ENCODE data around the gene COX7B2.

The COX7B2 gene, protein sequence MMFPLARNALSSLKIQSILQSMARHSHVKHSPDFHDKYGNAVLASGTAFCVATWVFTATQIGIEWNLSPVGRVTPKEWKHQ

DNA sequence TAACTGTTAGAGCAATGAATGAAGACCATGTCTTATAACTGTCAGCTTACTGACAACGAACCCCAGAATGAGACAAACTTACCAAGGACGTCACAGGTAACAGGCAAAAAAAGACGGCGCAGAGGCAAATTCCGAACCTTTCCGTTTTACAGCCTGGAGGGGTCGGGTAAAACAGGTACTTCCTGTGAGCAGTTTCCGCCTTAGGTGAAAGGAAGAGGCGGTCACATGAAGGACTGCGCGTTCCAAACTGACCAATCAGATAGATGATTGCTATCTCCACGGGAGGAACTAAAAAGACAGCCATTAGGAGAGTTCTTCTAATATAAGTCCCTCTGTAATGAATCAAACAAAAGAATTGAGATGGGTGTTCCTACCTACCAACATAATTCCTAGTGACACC is at the start of gene COX7B2:
Gene COX7B2, minus strand, starts transcription at position 168 of the 400 bp plus-strand sequence. CDS start 174,053 bp downstream, outside the sequence.
- H2AFZ ChIP-seq: no peak within 1 kb of the TSS
- H3K79me2 ChIP-seq: no peaks in the 10 kb centered on the region
- no peaks in the 10 kb centered on the region for H3K27me3 ChIP-seq (ENCODE audit: control insufficient read depth, insufficient read depth, low read length)
- no peaks in the 10 kb centered on the region for H3K36me3 ChIP-seq (ENCODE audit: control insufficient read depth, insufficient read depth, low read length)
- H3K9me3 ChIP-seq (ENCODE audit: control insufficient read depth, low read length): no peaks in the 10 kb centered on the region
- no peak within 1 kb of the TSS for H3K4me2 ChIP-seq (ENCODE audit: low read length)
- no peaks in the 10 kb centered on the region for H3K4me1 ChIP-seq
- TF ChIP-seq, protein P1, sequence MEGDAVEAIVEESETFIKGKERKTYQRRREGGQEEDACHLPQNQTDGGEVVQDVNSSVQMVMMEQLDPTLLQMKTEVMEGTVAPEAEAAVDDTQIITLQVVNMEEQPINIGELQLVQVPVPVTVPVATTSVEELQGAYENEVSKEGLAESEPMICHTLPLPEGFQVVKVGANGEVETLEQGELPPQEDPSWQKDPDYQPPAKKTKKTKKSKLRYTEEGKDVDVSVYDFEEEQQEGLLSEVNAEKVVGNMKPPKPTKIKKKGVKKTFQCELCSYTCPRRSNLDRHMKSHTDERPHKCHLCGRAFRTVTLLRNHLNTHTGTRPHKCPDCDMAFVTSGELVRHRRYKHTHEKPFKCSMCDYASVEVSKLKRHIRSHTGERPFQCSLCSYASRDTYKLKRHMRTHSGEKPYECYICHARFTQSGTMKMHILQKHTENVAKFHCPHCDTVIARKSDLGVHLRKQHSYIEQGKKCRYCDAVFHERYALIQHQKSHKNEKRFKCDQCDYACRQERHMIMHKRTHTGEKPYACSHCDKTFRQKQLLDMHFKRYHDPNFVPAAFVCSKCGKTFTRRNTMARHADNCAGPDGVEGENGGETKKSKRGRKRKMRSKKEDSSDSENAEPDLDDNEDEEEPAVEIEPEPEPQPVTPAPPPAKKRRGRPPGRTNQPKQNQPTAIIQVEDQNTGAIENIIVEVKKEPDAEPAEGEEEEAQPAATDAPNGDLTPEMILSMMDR (IDR thresholded peaks at IDR 0.05): no peak
- no peak within 1 kb of the TSS for H3K4me3 ChIP-seq (ENCODE audit: low read depth, low read length)
- no peak within 1 kb of the TSS for H3K9ac ChIP-seq
- no peak within 1 kb of the TSS for H3K27ac ChIP-seq

DNA sequence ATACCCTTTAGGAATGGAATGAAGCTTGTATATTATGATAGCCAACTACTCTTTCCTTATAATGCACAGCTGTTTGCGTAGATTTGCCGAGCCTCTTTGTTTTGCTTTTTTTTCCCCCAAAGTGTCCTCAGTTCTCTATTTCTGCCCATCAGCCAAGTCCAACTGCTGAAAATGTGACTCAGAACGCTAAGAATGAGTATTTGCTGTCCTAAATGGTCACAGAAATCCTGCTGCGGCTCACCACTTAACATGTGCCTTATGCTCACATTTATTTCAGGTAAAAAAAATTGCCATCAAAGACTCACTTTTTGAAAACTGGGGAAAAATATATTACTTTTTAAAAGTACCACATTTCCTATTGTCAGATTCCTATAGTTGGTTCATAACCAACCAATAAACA is 47.4 kb upstream of the COX7B2 start:
- Histone ChIP-seq H3K27ac (no peak overlapping the region), H3K79me2 (no peaks in the 10 kb centered on the region), H3K36me3 (ENCODE audit: control insufficient read depth, insufficient read depth, low read length) (no peaks in the 10 kb centered on the region), H3K4me2 (ENCODE audit: low read length) (no peak overlapping the region), H3K4me3 (ENCODE audit: low read depth, low read length) (no peak overlapping the region), H3K9ac (no peak overlapping the region), H3K4me1 (no peaks in the 10 kb centered on the region), H3K9me3 (ENCODE audit: control insufficient read depth, low read length) (no peaks in the 10 kb centered on the region), H2AFZ (no peak overlapping the region), H3K27me3 (ENCODE audit: control insufficient read depth, insufficient read depth, low read length) (no peaks in the 10 kb centered on the region)
- TF ChIP-seq, protein P1 (IDR thresholded peaks at IDR 0.05): no peak

DNA sequence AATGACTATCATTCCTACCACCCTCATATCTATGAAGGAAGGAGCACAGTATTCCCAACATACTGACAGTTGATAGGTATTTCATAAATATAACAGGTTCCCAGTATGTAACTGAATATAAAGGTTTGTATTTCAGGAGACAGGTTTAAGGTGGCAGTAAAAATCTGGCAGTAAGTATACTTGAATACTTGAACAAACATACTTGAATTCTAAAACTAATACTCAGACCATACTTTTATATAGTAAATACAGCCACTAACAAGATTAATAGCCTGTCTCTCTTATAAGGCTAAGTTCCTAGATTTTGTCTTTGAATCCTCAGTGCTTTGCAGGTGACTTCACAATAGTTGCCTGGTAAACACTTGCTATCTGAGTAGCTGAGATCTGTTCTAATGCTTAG is 46.6 kb upstream of the COX7B2 start:
- no peaks in the 10 kb centered on the region for H3K79me2 ChIP-seq
- H3K27me3 ChIP-seq (ENCODE audit: control insufficient read depth, insufficient read depth, low read length): no peaks in the 10 kb centered on the region

DNA sequence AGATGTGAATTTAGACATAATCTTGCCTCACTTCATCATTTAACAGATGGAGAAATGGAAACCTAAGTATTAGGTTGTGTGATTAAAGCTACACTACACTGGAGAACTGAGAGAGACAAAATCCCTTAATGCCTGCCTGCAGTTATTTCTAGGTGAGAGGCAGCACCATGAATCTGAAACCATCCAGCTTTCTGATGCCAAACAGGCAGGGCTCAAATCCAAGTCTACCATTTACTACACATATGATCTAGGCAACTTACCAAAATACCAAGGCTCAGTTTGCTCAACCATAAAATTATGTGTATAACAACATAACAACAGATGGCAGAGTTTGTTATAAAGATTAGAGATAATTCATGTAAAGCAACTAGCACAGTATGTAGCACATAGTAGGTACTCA is 45.6 kb upstream of the COX7B2 start:
- Histone ChIP-seq H3K4me3 (ENCODE audit: low read depth, low read length) (no peak overlapping the region), H3K4me2 (ENCODE audit: low read length) (no peak overlapping the region), H3K36me3 (ENCODE audit: control insufficient read depth, insufficient read depth, low read length) (no peaks in the 10 kb centered on the region), H3K9ac (no peak overlapping the region), H3K79me2 (no peaks in the 10 kb centered on the region), H3K27ac (no peak overlapping the region), H3K4me1 (no peaks in the 10 kb centered on the region), H3K27me3 (ENCODE audit: control insufficient read depth, insufficient read depth, low read length) (no peaks in the 10 kb centered on the region), H3K9me3 (ENCODE audit: control insufficient read depth, low read length) (no peaks in the 10 kb centered on the region), H2AFZ (no peak overlapping the region)
- TF ChIP-seq, protein P1 (IDR thresholded peaks at IDR 0.05): no peak

More for the DNA sequence above, 46.6 kb upstream of the COX7B2 start:
- Histone ChIP-seq H3K9me3 (ENCODE audit: control insufficient read depth, low read length) (no peaks in the 10 kb centered on the region), H2AFZ (no peak overlapping the region), H3K9ac (no peak overlapping the region), H3K27ac (no peak overlapping the region), H3K4me2 (ENCODE audit: low read length) (no peak overlapping the region), H3K4me3 (ENCODE audit: low read depth, low read length) (no peak overlapping the region), H3K36me3 (ENCODE audit: control insufficient read depth, insufficient read depth, low read length) (no peaks in the 10 kb centered on the region), H3K4me1 (no peaks in the 10 kb centered on the region)
- TF ChIP-seq, protein P1 (IDR thresholded peaks at IDR 0.05): no peak

DNA sequence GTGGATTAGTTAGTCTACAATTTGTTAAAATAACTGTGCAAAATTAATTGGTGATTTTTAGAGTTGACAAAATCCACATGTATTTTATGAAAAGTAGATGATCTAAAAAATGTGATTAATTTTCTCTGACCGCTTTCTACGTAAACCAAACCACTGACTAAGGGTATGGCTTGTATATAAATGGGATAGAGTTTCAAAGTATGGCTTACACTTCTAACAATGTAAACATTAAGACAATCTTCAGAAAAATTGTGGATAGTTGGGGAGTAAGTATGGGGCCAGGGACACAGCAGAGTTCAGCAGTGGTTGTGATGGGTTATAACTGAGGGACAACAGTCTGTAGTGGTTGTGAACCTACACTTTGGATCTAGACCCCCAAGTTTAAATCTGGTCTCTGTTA is 44.5 kb upstream of the COX7B2 start:
- Histone ChIP-seq H3K79me2 (no peaks in the 10 kb centered on the region), H3K4me2 (ENCODE audit: low read length) (no peak overlapping the region), H3K27ac (no peak overlapping the region), H2AFZ (no peak overlapping the region), H3K4me3 (ENCODE audit: low read depth, low read length) (no peak overlapping the region), H3K27me3 (ENCODE audit: control insufficient read depth, insufficient read depth, low read length) (no peaks in the 10 kb centered on the region), H3K9ac (no peak overlapping the region), H3K4me1 (no peaks in the 10 kb centered on the region), H3K36me3 (ENCODE audit: control insufficient read depth, insufficient read depth, low read length) (no peaks in the 10 kb centered on the region), H3K9me3 (ENCODE audit: control insufficient read depth, low read length) (no peaks in the 10 kb centered on the region)
- TF ChIP-seq, protein P1 (IDR thresholded peaks at IDR 0.05): no peak

Data from parathyroid adenoma (tissue), 2 donors.